Inflammatory macrophage (primary cell): ENCODE results near the gene LPP.
A peak's percentile ranks its signal among the peaks of the same experiment; 100 is the strongest.

Experiments
- DNase-seq, 2 donors: peaks; one replicate each; pipeline ENCODE4 v3.0.0-alpha.2; 2020 to 2022

LPP gene

DNA sequence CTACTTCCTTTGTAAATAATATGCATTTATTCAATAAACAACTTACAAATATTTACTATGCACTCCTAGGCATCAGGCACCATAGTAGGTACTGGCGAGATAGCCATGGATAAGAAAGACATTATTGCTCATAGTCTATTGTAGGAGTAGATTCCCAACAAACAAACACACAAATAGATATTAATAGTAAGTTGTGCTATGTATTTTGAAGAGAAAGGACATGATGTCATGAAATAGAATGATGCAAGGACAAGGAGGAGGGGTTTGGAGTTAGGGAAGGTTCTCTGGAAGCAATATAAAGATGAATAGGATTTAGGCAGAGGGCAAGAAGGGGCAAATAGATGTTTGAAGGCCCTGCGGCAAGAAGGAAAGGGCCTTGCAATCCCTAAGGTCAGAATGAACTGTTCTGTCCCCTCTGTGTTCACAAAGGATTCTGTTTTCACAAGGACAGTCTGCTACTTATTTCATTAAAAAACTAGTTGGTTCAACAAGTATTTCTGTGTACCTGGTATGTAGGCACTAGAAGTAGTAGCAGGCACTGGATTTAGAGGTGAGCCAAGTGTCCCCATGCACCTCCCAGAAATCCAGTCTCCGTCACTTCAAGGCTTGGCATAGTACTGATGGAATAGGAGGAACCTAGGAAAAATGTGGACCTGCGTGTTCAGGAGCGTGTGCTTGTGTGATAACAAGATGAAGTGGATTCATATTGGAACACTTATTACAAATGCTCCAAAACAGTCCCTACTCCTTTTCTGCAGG, 786.0 kb downstream of the LPP start:
- DNase-seq: peak; percentile 52 to 66
